K562 (cell line): ENCODE measurements around the gene COL4A2. TPM values are rescaled to one million over a fixed set of nuclear protein-coding genes. Genes with fewer than 3 reads are reported as not detected.
A peak's percentile ranks its signal among the peaks of the same experiment; 100 is the strongest.

Experiments used
- ATAC-seq: fragments of 200-7000 bp; cut with Tn5 transposase; 3 replicates; pipeline ENCODE4 v1.9.1; 2020; ENCODE audit warnings: moderate library complexity
- BruUV-seq: library from RNA; stranded (reverse); fragments of 400-500 nt; replicated peaks from 2 replicates; lab custom pipeline; 2021; lab: Mats Ljungman, UMichigan
- CTCF ChIA-PET: fragments of 300-600 bp; formaldehyde crosslinking; extraction: SDS; loops from one replicate; lab custom pipeline; 2021; ENCODE audit warnings: low intra/inter-chr PET ratio; lab: Yijun Ruan, JAX
- POLR2A ChIA-PET: fragments of 300-600, 350-650 bp; sonication (Branson Sonifier 250); formaldehyde crosslinking; extraction: SDS; loops from one replicate; lab custom pipeline; 2021; ENCODE audit warnings: antibody characterized with exemption, inconsistent platforms; lab: Yijun Ruan, JAX
- DNase-seq, 4 experiments: peaks; one replicate each; pipeline versions ENCODE4 v3.0.0 to v3.0.0-alpha.2; 2011 to 2018; ENCODE audit warnings: low spot score in 3 of 4, mixed read lengths in 3 of 4; ENCODE audit errors: extremely low read depth in 1 of 4
- FAIRE-seq: peaks from 2 replicates; lab custom pipeline; 2011; peaks lifted over from hg19 to GRCh38; lab: Jason Lieb, UNC
- H2AFZ ChIP-seq: 2 replicates; pipeline ENCODE4 v1.6.0; 2011; ENCODE audit warnings: low read depth, low read length, control low read depth, inconsistent platforms
- H3K27ac ChIP-seq: fragments of 200-600 bp; 3 replicates; pipeline ENCODE4 v1.8.0; 2011; ENCODE audit warnings: low read depth, mild to moderate bottlenecking, control low read depth, inconsistent platforms, low read length, moderate library complexity, mixed read lengths; ENCODE audit errors: extremely low read depth
- H3K27me3 ChIP-seq, 2 experiments: fragments of 300-600 bp in 1 of 2; 2 replicates in 1 of 2; 3 replicates in 1 of 2; pipeline versions ENCODE4 v1.6.0 to v1.8.0; 2011; ENCODE audit warnings: inconsistent platforms in 2 of 2, low read length in 2 of 2, mild to moderate bottlenecking in 1 of 2, mixed read lengths in 1 of 2, moderate library complexity in 1 of 2; ENCODE audit not compliant: control insufficient read depth in 2 of 2, insufficient read depth in 2 of 2
- H3K36me3 ChIP-seq: fragments of 300-600 bp; 3 replicates; pipeline ENCODE4 v1.8.0; 2011; ENCODE audit warnings: mild to moderate bottlenecking, low read length, inconsistent platforms; ENCODE audit not compliant: control insufficient read depth, insufficient read depth
- H3K4me1 ChIP-seq, 2 experiments: fragments of 200-600 bp in 1 of 2; replicated peaks in 1 of 2; 2 replicates in 1 of 2; 3 replicates in 1 of 2; pipeline versions ENCODE4 v1.5.1 to v1.8.0; 2011; ENCODE audit warnings: inconsistent platforms in 2 of 2, low read length in 2 of 2, mild to moderate bottlenecking in 1 of 2, mixed read lengths in 1 of 2, moderate library complexity in 1 of 2; ENCODE audit not compliant: control insufficient read depth in 2 of 2, insufficient read depth in 2 of 2
- H3K4me2 ChIP-seq: 2 replicates; pipeline ENCODE4 v1.6.1; 2011; ENCODE audit warnings: low read length, control low read depth, inconsistent platforms, mixed read lengths; ENCODE audit not compliant: insufficient read depth
- H3K4me3 ChIP-seq: fragments of 200-600 bp; sonication (generic), shearing (Covaris generic); 2 replicates; pipeline ENCODE4 v1.5.1; 2016; ENCODE audit warnings: control low read depth, inconsistent platforms
- H3K79me2 ChIP-seq: fragments of 200-600 bp; 3 replicates; pipeline ENCODE4 v1.8.0; 2011; ENCODE audit warnings: low read length, inconsistent platforms; ENCODE audit not compliant: control insufficient read depth, insufficient read depth
- H3K9ac ChIP-seq, 2 experiments: 2 replicates each; pipeline versions ENCODE4 v1.6.0 to v1.6.1; 2011; ENCODE audit warnings: low read depth in 2 of 2, low read length in 2 of 2, control low read depth in 1 of 2, inconsistent platforms in 1 of 2, mild to moderate bottlenecking in 1 of 2, mixed read lengths in 1 of 2; ENCODE audit not compliant: insufficient read depth in 1 of 2
- H3K9me1 ChIP-seq: one replicate; pipeline ENCODE4 v1.6.0; 2011; ENCODE audit warnings: inconsistent platforms, mild to moderate bottlenecking, low read length, moderate library complexity; ENCODE audit not compliant: control insufficient read depth, insufficient read depth
- H3K9me3 ChIP-seq: replicated peaks from 2 replicates; pipeline ENCODE4 v1.5.1; 2011; ENCODE audit warnings: low read depth, low read length, inconsistent platforms; ENCODE audit not compliant: control insufficient read depth, insufficient read depth
- H4K20me1 ChIP-seq: replicated peaks from 2 replicates; pipeline ENCODE4 v1.6.1; 2011; ENCODE audit warnings: low read length, inconsistent platforms, mixed read lengths; ENCODE audit not compliant: control insufficient read depth, insufficient read depth
- CREB1 ChIP-seq, 2 experiments: sonication (generic) in 1 of 2; formaldehyde crosslinking in 1 of 2; IDR thresholded peaks; 2 replicates each; pipeline versions ENCODE4 v1.6.1 to v1.8.0; 2012 to 2022; ENCODE audit warnings: inconsistent platforms in 1 of 2, mild to moderate bottlenecking in 1 of 2, missing genetic modification reagents in 1 of 2, moderate library complexity in 1 of 2
- CREM ChIP-seq: IDR thresholded peaks from 2 replicates; pipeline ENCODE4 v1.6.1; 2014; ENCODE audit warnings: antibody characterized with exemption, low read depth
- EWSR1 ChIP-seq: fragments of 450-650 bp; IDR thresholded peaks from 2 replicates; pipeline ENCODE4 v1.6.1; 2018; ENCODE audit warnings: borderline replicate concordance, mild to moderate bottlenecking, low read depth, moderate library complexity; ENCODE audit not compliant: partially characterized antibody
- GATAD2B ChIP-seq: fragments of 450-650 bp; IDR thresholded peaks from 2 replicates; pipeline ENCODE4 v1.6.1; 2017; ENCODE audit warnings: mild to moderate bottlenecking, borderline replicate concordance
- JUND ChIP-seq, 2 experiments: IDR thresholded peaks; 2 replicates in 1 of 2; 3 replicates in 1 of 2; pipeline ENCODE4 v1.6.1; 2011; ENCODE audit warnings: borderline replicate concordance in 2 of 2, low read depth in 2 of 2, low read length in 2 of 2, improper control_type of control experiment in 1 of 2, missing biosample characterization in 1 of 2, missing genetic modification characterization in 1 of 2, missing genetic modification reagents in 1 of 2
- KDM4B ChIP-seq, 2 experiments: fragments of 450-650 bp in 1 of 2; sonication (generic) in 1 of 2; IDR thresholded peaks; 2 replicates each; pipeline ENCODE4 v1.6.1; 2016 to 2017; ENCODE audit warnings: borderline replicate concordance in 2 of 2, antibody characterized with exemption in 1 of 2, low read depth in 1 of 2, mild to moderate bottlenecking in 1 of 2
- MNT ChIP-seq, 2 experiments: fragments of 450-650 bp; conservative IDR thresholded peaks; 2 replicates each; pipeline ENCODE4 v1.6.1; 2017; ENCODE audit warnings: mild to moderate bottlenecking in 2 of 2, moderate library complexity in 2 of 2
- PHF21A ChIP-seq: fragments of 450-650 bp; IDR thresholded peaks from 2 replicates; pipeline ENCODE4 v1.6.1; 2017; ENCODE audit warnings: low read depth, borderline replicate concordance
- ZNF644 ChIP-seq: fragments of 200-800 bp; sonication (Bioruptor generic); IDR thresholded peaks from 2 replicates; pipeline ENCODE4 v1.6.1; 2016; ENCODE audit warnings: low read depth, missing genetic modification characterization, missing compliant biosample characterization
- WGBS: fragments of 100-300 bp; shearing (Covaris generic); methylation state at CpG from one replicate; pipeline ENCODE4 v1.1.6; 2016; ENCODE audit warnings: low coverage, mixed read lengths; ENCODE audit not compliant: insufficient coverage; ENCODE audit errors: missing lambda C conversion rate; 5-methylcytosine and 5-hydroxymethylcytosine counted together
- in situ Hi-C: fragments of 300-500 bp; cut with MboI; formaldehyde crosslinking; loops from 4 replicates; pipeline ENCODE4 v1.15.0; 2018; ENCODE audit warnings: inconsistent platforms, mixed read lengths
- intact Hi-C: fragments of 100-400 bp; cut with micrococcal nuclease; formaldehyde crosslinking; loops from 2 replicates; pipeline ENCODE4 v1.14.2; 2022
- polyA plus RNA-seq, 8 experiments: library from polyadenylated mRNA; depleted of rRNA in 4 of 8; stranded (reverse) in 5 of 8; unstranded in 3 of 8; fragments of >200 nt; fragmentation: Nextera tagmentation in 2 of 8; fragmentation: Illumina TruSeq in 1 of 8; extraction: Ambion mirVana in 2 of 8; extraction: Trizol in 1 of 8; gene quantifications; 2 replicates each; pipeline versions ENCODE4 v1.2.1 to v1.2.3, GENCODE V29; 2011 to 2014; ENCODE audit warnings: inconsistent platforms in 1 of 8, missing spikeins in 1 of 8
- total RNA-seq, 7 experiments: library from RNA; depleted of rRNA in 6 of 7; stranded (reverse); fragments of >200 nt in 6 of 7; fragmentation: Illumina TruSeq in 2 of 7; extraction: Trizol in 2 of 7; gene quantifications; 2 replicates each; pipeline versions ENCODE4 v1.2.1 to v1.2.3, GENCODE V29; 2011 to 2021; ENCODE audit warnings: low replicate concordance in 1 of 7

COL4A2 gene
- total and polyA plus RNA-seq, 9 of the 15 experiments (the other 6 are each of a cell fraction or from before 2014, with no cell fraction given): 0.13 to 15.2 (median 8.1) TPM

- peaks cover 12 to 49% of the 10 kb centered on the region in 2 experiments; a peak in 4 of 5 replicates for H3K27me3 ChIP-seq
- H3K79me2 ChIP-seq: no peaks in the 10 kb centered on the region
- H3K9me1 ChIP-seq: no peaks in the 10 kb centered on the region
- H3K36me3 ChIP-seq: no peaks in the 10 kb centered on the region
- H3K4me1 ChIP-seq: no peaks in the 10 kb centered on the region
- CTCF ChIA-PET: interaction anchor here (0.6 to 1.9 kb wide), 2 partner anchors 188 to 190 kb away, joined by 3 to 5 read pairs; no protein-coding TSS in a partner anchor
- BruUV-seq: no TSS peak
- H3K9me3 ChIP-seq: no peaks in the 10 kb centered on the region
- intact Hi-C loops: loop anchor here (1.0 to 10.0 kb wide), 2 partner anchors 190 to 1448 kb away; no protein-coding TSS in a partner anchor
- H3K27ac ChIP-seq: no peak overlapping the region
- no peak overlapping the region for H3K4me2 ChIP-seq
- FAIRE-seq (peak; percentile 89), ATAC-seq (peak; percentile 96), DNase-seq (peak; percentile 68 to 78 (median 74))
- WGBS: 6% methylated on average over 12 of the region's 16 CpGs
- POLR2A ChIA-PET: interaction anchor here (0.5 kb wide), 1 partner anchor 385 kb away, joined by 3 read pairs; no protein-coding TSS in a partner anchor
- no peak overlapping the region for H3K4me3 ChIP-seq
- no peak overlapping the region for H3K9ac ChIP-seq
- in situ Hi-C loops: no loop called here
- no peak overlapping the region for H2AFZ ChIP-seq
- H4K20me1 ChIP-seq: peaks cover 12% of the 10 kb centered on the region; the same call in 1 of the 2 replicates
- no peak for TF ChIP-seq EWSR1
- TF ChIP-seq CREM: peak; percentile 87
- no peak for TF ChIP-seq KDM4B (IDR thresholded peaks at IDR 0.05; ENCODE audit: borderline replicate concordance in 2 of 2, low read depth in 1 of 2)
- no peak for TF ChIP-seq ZNF644
- 0 out of 4 replicates have a peak, but pooled peaks of 1 of the 2 experiments have one; percentile 43 for TF ChIP-seq MNT (conservative IDR thresholded peaks at IDR 0.05)
- peak; percentile 94 for TF ChIP-seq JUND (IDR thresholded peaks at IDR 0.05; ENCODE audit: borderline replicate concordance, low read depth, low read length)
- peak; percentile 95; the same call in 2 of the 3 replicates for TF ChIP-seq JUND (tag; IDR thresholded peaks at IDR 0.05; ENCODE audit: borderline replicate concordance, low read depth, low read length)
- no peak for TF ChIP-seq CREB1 (IDR thresholded peaks at IDR 0.05)
- peak; percentile 62; the same call in 1 of the 2 replicates for TF ChIP-seq CREB1 (CRISPR knock-in tag; IDR thresholded peaks at IDR 0.05)
- no peak for TF ChIP-seq GATAD2B
- peak; percentile 33; the same call in 1 of the 2 replicates for TF ChIP-seq PHF21A
Observed at GRCh38 chr13:110412132-110412914, 105.2 kb downstream of the COL4A2 start.
